Activated CD8-positive, alpha-beta memory T cell treated with anti-CD3 and anti-CD28 coated beads for 1 hour (primary cell): ENCODE measurements around the gene ARAP1.
A peak's percentile ranks its signal among the peaks of the same experiment; 100 is the strongest.

ENCODE experiments used
- DNase-seq, 2 donors: peaks; one replicate each; pipeline ENCODE4 v3.0.0-alpha.2; 2020; ENCODE audit warnings: low read depth in 1 of 2; ENCODE audit errors: extremely low read depth in 1 of 2

The ARAP1 gene

GRCh38 chr11:72725724-72726028 lies 26.5 kb downstream of the ARAP1 start:
- DNase-seq, result no peak

GRCh38 chr11:72724851-72725723 lies 27.1 kb downstream of the ARAP1 start:
- peak; percentile 57 to 66 for DNase-seq

GRCh38 chr11:72724021-72724551 lies 28.1 kb downstream of the ARAP1 start:
- DNase-seq, result no peak

- DNase-seq, result no peak
Observed at GRCh38 chr11:72723508-72723907, 28.7 kb downstream of the ARAP1 start.

- peak; percentile 58 to 64 for DNase-seq
Observed at GRCh38 chr11:72722050-72722748, 30.0 kb downstream of the ARAP1 start.

- no peak for DNase-seq
Observed at GRCh38 chr11:72721689-72722049, 30.5 kb downstream of the ARAP1 start.

GRCh38 chr11:72721276-72721675 lies 30.9 kb downstream of the ARAP1 start:
- DNase-seq, result no peak

GRCh38 chr11:72720784-72721183 lies 31.4 kb downstream of the ARAP1 start:
- no peak for DNase-seq

- no peak for DNase-seq
Observed at GRCh38 chr11:72720047-72720446, 32.2 kb downstream of the ARAP1 start.

GRCh38 chr11:72719551-72719950 lies 32.7 kb downstream of the ARAP1 start:
- no peak for DNase-seq

GRCh38 chr11:72719144-72719543 lies 33.1 kb downstream of the ARAP1 start:
- no peak for DNase-seq

- DNase-seq, result no peak
Observed at GRCh38 chr11:72718101-72718501, 34.1 kb downstream of the ARAP1 start.

GRCh38 chr11:72716788-72717435 lies 35.3 kb downstream of the ARAP1 start:
- no peak for DNase-seq

- no peak for DNase-seq
Observed at GRCh38 chr11:72716290-72716689, 35.9 kb downstream of the ARAP1 start.

- no peak for DNase-seq
Observed at GRCh38 chr11:72712841-72713240, 39.4 kb downstream of the ARAP1 start.

GRCh38 chr11:72712168-72712751 lies 39.9 kb downstream of the ARAP1 start:
- DNase-seq, result no peak

GRCh38 chr11:72711141-72711540 lies 41.1 kb downstream of the ARAP1 start:
- no peak for DNase-seq

- no peak for DNase-seq
Observed at GRCh38 chr11:72710278-72710677, 41.9 kb downstream of the ARAP1 start.

- DNase-seq, result no peak
Observed at GRCh38 chr11:72709478-72710238, 42.5 kb downstream of the ARAP1 start.

GRCh38 chr11:72707032-72707431 lies 45.2 kb downstream of the ARAP1 start:
- no peak for DNase-seq

GRCh38 chr11:72706579-72706978 lies 45.6 kb downstream of the ARAP1 start:
- DNase-seq, result no peak
